Measurements from ENCODE around the gene MXI1.

GRCh38 chr10:110274647-110275046 lies 67.2 kb downstream of the MXI1 start:
- TF ChIP-seq SNAI2 (CRISPR knock-in tag; IDR thresholded peaks at IDR 0.05) (no peak), PATZ1 (CRISPR knock-in tag; IDR thresholded peaks at IDR 0.05; ENCODE audit: borderline replicate concordance) (no peak)
